SK-N-SH (cell line): ENCODE data around the gene CDH4.

ENCODE experiments used
- CTCF ChIP-seq: fragments of 200-600 bp; sonication (generic); IDR thresholded peaks from 2 replicates; pipeline ENCODE4 v1.6.1; 2017; ENCODE audit warnings: antibody characterized with exemption, mild to moderate bottlenecking, moderate library complexity
- GABPA ChIP-seq: IDR thresholded peaks from 2 replicates; pipeline ENCODE4 v1.4.0; 2012; ENCODE audit warnings: low read depth, mild to moderate bottlenecking
- TAF1 ChIP-seq: IDR thresholded peaks from 2 replicates; pipeline ENCODE4 v1.6.1; 2012; ENCODE audit warnings: low read depth, mild to moderate bottlenecking, low read length, moderate library complexity, borderline replicate concordance

GRCh38 chr20:61777773-61778494 lies 525.9 kb downstream of the CDH4 start:
- TF ChIP-seq CTCF (no peak), GABPA (no peak), TAF1 (no peak)
